ENCODE data around the gene PRR15.

Gene PRR15

GRCh38 chr7:29552392-29552791, 11.2 kb upstream of the PRR15 start:
- H3K36me3 ChIP-seq (ENCODE audit: control insufficient read depth, insufficient read depth, low read length): no peaks in the 10 kb centered on the region
- no peak overlapping the region for H3K27ac ChIP-seq (ENCODE audit: low read depth, low read length, severe bottlenecking)
- H3K4me1 ChIP-seq (ENCODE audit: control insufficient read depth, insufficient read depth, low read length, poor library complexity, severe bottlenecking): no peaks in the 10 kb centered on the region
- 69 to 93% methylated on average over 3 to 4 of the region's 4 CpGs for WGBS, 2 experiments (ENCODE audit: insufficient coverage in 2 of 2)
- H3K4me3 ChIP-seq (ENCODE audit: extremely low read depth, insufficient read depth, low read length, poor library complexity, severe bottlenecking): no peak overlapping the region
- no peaks in the 10 kb centered on the region for H3K9me3 ChIP-seq (ENCODE audit: control insufficient read depth, low read length)

GRCh38 chr7:29555061-29555460, 8.6 kb upstream of the PRR15 start:
- Histone ChIP-seq H3K9me3 (ENCODE audit: control insufficient read depth, low read length) (no peaks in the 10 kb centered on the region), H3K4me3 (ENCODE audit: extremely low read depth, insufficient read depth, low read length, poor library complexity, severe bottlenecking) (no peak overlapping the region), H3K4me1 (ENCODE audit: control insufficient read depth, insufficient read depth, low read length, poor library complexity, severe bottlenecking) (no peaks in the 10 kb centered on the region), H3K27ac (ENCODE audit: low read depth, low read length, severe bottlenecking) (no peak overlapping the region), H3K36me3 (ENCODE audit: control insufficient read depth, insufficient read depth, low read length) (no peaks in the 10 kb centered on the region)
- WGBS, 2 experiments (ENCODE audit: insufficient coverage in 2 of 2): 85 to 92% methylated on average over 2 to 3 of the region's 3 CpGs

- no peaks in the 10 kb centered on the region for H3K4me1 ChIP-seq (ENCODE audit: control insufficient read depth, insufficient read depth, low read length, poor library complexity, severe bottlenecking)
- H3K9me3 ChIP-seq (ENCODE audit: control insufficient read depth, low read length): no peaks in the 10 kb centered on the region
- WGBS, 2 experiments (ENCODE audit: insufficient coverage in 2 of 2): 89 to 91% methylated on average over 6 to 8 of the region's 9 CpGs
- no peak overlapping the region for H3K4me3 ChIP-seq (ENCODE audit: extremely low read depth, insufficient read depth, low read length, poor library complexity, severe bottlenecking)
- no peaks in the 10 kb centered on the region for H3K36me3 ChIP-seq (ENCODE audit: control insufficient read depth, insufficient read depth, low read length)
- no peak overlapping the region for H3K27ac ChIP-seq (ENCODE audit: low read depth, low read length, severe bottlenecking)
Observed at GRCh38 chr7:29556405-29557195, 7.0 kb upstream of the PRR15 start.

GRCh38 chr7:29557954-29558353, 5.7 kb upstream of the PRR15 start:
- H3K27ac ChIP-seq (ENCODE audit: low read depth, low read length, severe bottlenecking): no peak overlapping the region
- H3K4me3 ChIP-seq (ENCODE audit: extremely low read depth, insufficient read depth, low read length, poor library complexity, severe bottlenecking): no peak overlapping the region
- no peaks in the 10 kb centered on the region for H3K9me3 ChIP-seq (ENCODE audit: control insufficient read depth, low read length)
- no peaks in the 10 kb centered on the region for H3K4me1 ChIP-seq (ENCODE audit: control insufficient read depth, insufficient read depth, low read length, poor library complexity, severe bottlenecking)
- no peaks in the 10 kb centered on the region for H3K36me3 ChIP-seq (ENCODE audit: control insufficient read depth, insufficient read depth, low read length)
- WGBS, 2 experiments (ENCODE audit: insufficient coverage in 2 of 2): 10 to 30% methylated on average over 2 to 3 of the region's 3 CpGs

GRCh38 chr7:29561271-29561670, 2.4 kb upstream of the PRR15 start:
- WGBS, 2 experiments (ENCODE audit: insufficient coverage in 2 of 2): 93 to 97% methylated on average over 6 to 7 of the region's 7 CpGs
- H3K27ac ChIP-seq (ENCODE audit: low read depth, low read length, severe bottlenecking): no peak overlapping the region
- no peak overlapping the region for H3K4me3 ChIP-seq (ENCODE audit: extremely low read depth, insufficient read depth, low read length, poor library complexity, severe bottlenecking)
- peaks cover 6% of the 10 kb centered on the region for H3K4me1 ChIP-seq (ENCODE audit: control insufficient read depth, insufficient read depth, low read length, poor library complexity, severe bottlenecking)
- H3K9me3 ChIP-seq (ENCODE audit: control insufficient read depth, low read length): no peaks in the 10 kb centered on the region
- H3K36me3 ChIP-seq (ENCODE audit: control insufficient read depth, insufficient read depth, low read length): no peaks in the 10 kb centered on the region

- Histone ChIP-seq H3K4me1 (ENCODE audit: control insufficient read depth, insufficient read depth, low read length, poor library complexity, severe bottlenecking) (peaks cover 6% of the 10 kb centered on the region), H3K4me3 (ENCODE audit: extremely low read depth, insufficient read depth, low read length, poor library complexity, severe bottlenecking) (no peak overlapping the region)
- WGBS, 2 experiments (ENCODE audit: insufficient coverage in 2 of 2): 75 to 90% methylated on average over 5 of the region's 6 CpGs
Observed at GRCh38 chr7:29562307-29562706, 1.3 kb upstream of the PRR15 start.

GRCh38 chr7:29564496-29565223, 1.0 kb downstream of the PRR15 start:
- WGBS, 2 experiments (ENCODE audit: insufficient coverage in 2 of 2): 0 to 2% methylated on average over 20 to 42 of the region's 48 CpGs
- Histone ChIP-seq H3K4me3 (ENCODE audit: extremely low read depth, insufficient read depth, low read length, poor library complexity, severe bottlenecking) (peak overlapping the region; percentile 47), H3K27ac (ENCODE audit: low read depth, low read length, severe bottlenecking) (no peak overlapping the region)

More at GRCh38 chr7:29562307-29562706, 1.3 kb upstream of the PRR15 start:
- Histone ChIP-seq H3K9me3 (ENCODE audit: control insufficient read depth, low read length) (no peaks in the 10 kb centered on the region), H3K27ac (ENCODE audit: low read depth, low read length, severe bottlenecking) (no peak overlapping the region), H3K36me3 (ENCODE audit: control insufficient read depth, insufficient read depth, low read length) (no peaks in the 10 kb centered on the region)

GRCh38 chr7:29565224-29565630, 1.6 kb downstream of the PRR15 start:
- Histone ChIP-seq H3K4me3 (ENCODE audit: extremely low read depth, insufficient read depth, low read length, poor library complexity, severe bottlenecking) (peak overlapping the region; percentile 47), H3K4me1 (ENCODE audit: control insufficient read depth, insufficient read depth, low read length, poor library complexity, severe bottlenecking) (peaks cover 6% of the 10 kb centered on the region), H3K9me3 (ENCODE audit: control insufficient read depth, low read length) (no peaks in the 10 kb centered on the region), H3K36me3 (ENCODE audit: control insufficient read depth, insufficient read depth, low read length) (no peaks in the 10 kb centered on the region), H3K27ac (ENCODE audit: low read depth, low read length, severe bottlenecking) (no peak overlapping the region)
- 3% methylated on average over 6 of the region's 10 CpGs; no CpG with 5 or more reads in 1 of the 2 experiments for WGBS, 2 experiments (ENCODE audit: insufficient coverage in 2 of 2)

More at GRCh38 chr7:29564496-29565223, 1.0 kb downstream of the PRR15 start:
- Histone ChIP-seq H3K9me3 (ENCODE audit: control insufficient read depth, low read length) (no peaks in the 10 kb centered on the region), H3K36me3 (ENCODE audit: control insufficient read depth, insufficient read depth, low read length) (no peaks in the 10 kb centered on the region), H3K4me1 (ENCODE audit: control insufficient read depth, insufficient read depth, low read length, poor library complexity, severe bottlenecking) (peaks cover 6% of the 10 kb centered on the region)

- peaks cover 6% of the 10 kb centered on the region for H3K4me1 ChIP-seq (ENCODE audit: control insufficient read depth, insufficient read depth, low read length, poor library complexity, severe bottlenecking)
- peak overlapping the region; percentile 47 for H3K4me3 ChIP-seq (ENCODE audit: extremely low read depth, insufficient read depth, low read length, poor library complexity, severe bottlenecking)
- no peak overlapping the region for H3K27ac ChIP-seq (ENCODE audit: low read depth, low read length, severe bottlenecking)
- no peaks in the 10 kb centered on the region for H3K36me3 ChIP-seq (ENCODE audit: control insufficient read depth, insufficient read depth, low read length)
- H3K9me3 ChIP-seq (ENCODE audit: control insufficient read depth, low read length): no peaks in the 10 kb centered on the region
- 23 to 34% methylated on average over 10 to 13 of the region's 13 CpGs for WGBS, 2 experiments (ENCODE audit: insufficient coverage in 2 of 2)
Observed at GRCh38 chr7:29565634-29565981, 2.0 kb downstream of the PRR15 start.

GRCh38 chr7:29565982-29566746, 2.5 kb downstream of the PRR15 start:
- no peaks in the 10 kb centered on the region for H3K36me3 ChIP-seq (ENCODE audit: control insufficient read depth, insufficient read depth, low read length)
- WGBS, 2 experiments (ENCODE audit: insufficient coverage in 2 of 2): 16 to 18% methylated on average over 36 to 47 of the region's 56 CpGs
- H3K9me3 ChIP-seq (ENCODE audit: control insufficient read depth, low read length): no peaks in the 10 kb centered on the region
- peaks cover 6% of the 10 kb centered on the region for H3K4me1 ChIP-seq (ENCODE audit: control insufficient read depth, insufficient read depth, low read length, poor library complexity, severe bottlenecking)
- peak overlapping the region; percentile 47 for H3K4me3 ChIP-seq (ENCODE audit: extremely low read depth, insufficient read depth, low read length, poor library complexity, severe bottlenecking)
- no peak overlapping the region for H3K27ac ChIP-seq (ENCODE audit: low read depth, low read length, severe bottlenecking)
